ENCODE results near the gene DBNDD2. TPM values are rescaled to one million over a fixed set of nuclear protein-coding genes. Genes with fewer than 3 reads are reported as not detected.

The DBNDD2 gene
- total RNA-seq, 1 donor from 2014 or later, result 10.2 TPM

DNA sequence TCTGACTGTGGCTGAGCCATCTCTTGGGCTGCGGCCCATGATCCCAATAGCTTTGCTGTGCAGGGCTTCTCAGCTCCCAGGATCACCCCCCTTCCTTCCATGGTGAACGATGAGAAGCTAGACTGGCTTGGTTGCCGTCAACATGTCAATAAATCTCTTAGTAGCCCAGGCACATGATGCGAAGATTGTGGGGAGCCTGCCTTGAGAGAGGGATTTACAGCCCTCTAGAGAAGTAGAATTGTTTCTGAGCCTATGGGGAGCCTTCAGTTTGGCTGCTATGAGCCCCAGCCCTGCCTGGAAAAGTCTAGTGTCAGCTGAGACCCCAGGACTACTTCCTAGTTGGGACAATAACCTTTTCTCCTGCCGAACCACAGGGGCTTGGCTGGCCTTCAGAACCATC, 4.6 kb downstream of the DBNDD2 start:
- H2AFZ ChIP-seq (replicated peaks), result no peak overlapping the region
- H4K20me1 ChIP-seq (ENCODE audit: low read depth), result no peaks in the 10 kb centered on the region
- H3K4me1 ChIP-seq, result peaks cover 8% of the 10 kb centered on the region
- H3K4me3 Mint-ChIP-seq, result no peak overlapping the region
- peaks cover 1% of the 10 kb centered on the region for H3F3A ChIP-seq (ENCODE audit: low read depth)
- H3K9me3 ChIP-seq (ENCODE audit: low read depth), result no peaks in the 10 kb centered on the region
- no peaks in the 10 kb centered on the region for H3K9me3 Mint-ChIP-seq
- peaks cover 16% of the 10 kb centered on the region for H3K79me2 ChIP-seq (ENCODE audit: low read depth)
- no peak overlapping the region for H3K27ac ChIP-seq
- no peak overlapping the region for H3K4me2 ChIP-seq
- DNase-seq (ENCODE audit: low spot score), result no peak
- TF ChIP-seq EZH2 (IDR thresholded peaks at IDR 0.05) (no peak), EZH2phosphoT487 (IDR thresholded peaks at IDR 0.05) (no peak)
- TF ChIP-seq, protein P1, sequence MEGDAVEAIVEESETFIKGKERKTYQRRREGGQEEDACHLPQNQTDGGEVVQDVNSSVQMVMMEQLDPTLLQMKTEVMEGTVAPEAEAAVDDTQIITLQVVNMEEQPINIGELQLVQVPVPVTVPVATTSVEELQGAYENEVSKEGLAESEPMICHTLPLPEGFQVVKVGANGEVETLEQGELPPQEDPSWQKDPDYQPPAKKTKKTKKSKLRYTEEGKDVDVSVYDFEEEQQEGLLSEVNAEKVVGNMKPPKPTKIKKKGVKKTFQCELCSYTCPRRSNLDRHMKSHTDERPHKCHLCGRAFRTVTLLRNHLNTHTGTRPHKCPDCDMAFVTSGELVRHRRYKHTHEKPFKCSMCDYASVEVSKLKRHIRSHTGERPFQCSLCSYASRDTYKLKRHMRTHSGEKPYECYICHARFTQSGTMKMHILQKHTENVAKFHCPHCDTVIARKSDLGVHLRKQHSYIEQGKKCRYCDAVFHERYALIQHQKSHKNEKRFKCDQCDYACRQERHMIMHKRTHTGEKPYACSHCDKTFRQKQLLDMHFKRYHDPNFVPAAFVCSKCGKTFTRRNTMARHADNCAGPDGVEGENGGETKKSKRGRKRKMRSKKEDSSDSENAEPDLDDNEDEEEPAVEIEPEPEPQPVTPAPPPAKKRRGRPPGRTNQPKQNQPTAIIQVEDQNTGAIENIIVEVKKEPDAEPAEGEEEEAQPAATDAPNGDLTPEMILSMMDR (IDR thresholded peaks at IDR 0.05), result no peak
- H3K36me3 ChIP-seq, result no peaks in the 10 kb centered on the region
- peaks cover 13% of the 10 kb centered on the region for H3K27me3 ChIP-seq
- H3K27me3 Mint-ChIP-seq (ENCODE audit: insufficient read depth, low read depth), result no peaks in the 10 kb centered on the region
- no peak overlapping the region for H3K9ac ChIP-seq
- H3K4me1 Mint-ChIP-seq, result peaks cover 16% of the 10 kb centered on the region
- peaks cover 6% of the 10 kb centered on the region for H3K36me3 Mint-ChIP-seq
- H3K4me3 ChIP-seq, result no peak overlapping the region
- H3K27ac Mint-ChIP-seq, result no peak overlapping the region

DNA sequence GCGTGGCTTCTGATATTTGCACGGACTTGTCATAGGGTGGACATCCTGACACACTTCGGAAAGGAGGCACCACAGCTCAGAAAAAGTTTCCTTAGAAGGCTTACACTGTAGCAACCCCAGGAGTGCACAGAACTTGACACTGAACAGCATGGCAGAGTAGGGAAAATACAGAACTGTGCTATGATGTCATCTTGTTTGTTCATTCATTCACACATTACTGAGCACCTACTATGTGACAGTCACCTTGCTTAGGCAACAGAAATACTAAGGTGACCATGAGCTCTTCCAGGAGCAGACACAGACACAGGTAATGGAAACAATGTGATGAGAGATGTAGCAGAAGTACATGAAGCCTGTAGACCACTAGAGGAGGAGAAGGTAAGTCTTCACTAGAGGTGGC, 5.4 kb downstream of the DBNDD2 start:
- Histone ChIP-seq H3K9me3 (ENCODE audit: low read depth) (no peaks in the 10 kb centered on the region), H4K20me1 (ENCODE audit: low read depth) (no peaks in the 10 kb centered on the region), H3K4me3 (no peak overlapping the region), H3K9ac (no peak overlapping the region), H3K36me3 (no peaks in the 10 kb centered on the region), H3K79me2 (ENCODE audit: low read depth) (peaks cover 23% of the 10 kb centered on the region), H3K27me3 (peaks cover 5% of the 10 kb centered on the region), H3K4me1 (peaks cover 8% of the 10 kb centered on the region), H2AFZ (replicated peaks) (no peak overlapping the region), H3F3A (ENCODE audit: low read depth) (no peaks in the 10 kb centered on the region), H3K27ac (no peak overlapping the region), H3K4me2 (no peak overlapping the region)
- TF ChIP-seq EZH2 (IDR thresholded peaks at IDR 0.05) (no peak), EZH2phosphoT487 (IDR thresholded peaks at IDR 0.05) (no peak)
- TF ChIP-seq, protein P1 (IDR thresholded peaks at IDR 0.05), result no peak
- no peaks in the 10 kb centered on the region for H3K9me3 Mint-ChIP-seq
- H3K27ac Mint-ChIP-seq, result no peak overlapping the region
- H3K36me3 Mint-ChIP-seq, result peaks cover 6% of the 10 kb centered on the region
- DNase-seq (ENCODE audit: low spot score), result no peak
- H3K4me1 Mint-ChIP-seq, result peaks cover 13% of the 10 kb centered on the region
- no peak overlapping the region for H3K4me3 Mint-ChIP-seq
- peaks cover 2% of the 10 kb centered on the region for H3K27me3 Mint-ChIP-seq (ENCODE audit: insufficient read depth, low read depth)

DNA sequence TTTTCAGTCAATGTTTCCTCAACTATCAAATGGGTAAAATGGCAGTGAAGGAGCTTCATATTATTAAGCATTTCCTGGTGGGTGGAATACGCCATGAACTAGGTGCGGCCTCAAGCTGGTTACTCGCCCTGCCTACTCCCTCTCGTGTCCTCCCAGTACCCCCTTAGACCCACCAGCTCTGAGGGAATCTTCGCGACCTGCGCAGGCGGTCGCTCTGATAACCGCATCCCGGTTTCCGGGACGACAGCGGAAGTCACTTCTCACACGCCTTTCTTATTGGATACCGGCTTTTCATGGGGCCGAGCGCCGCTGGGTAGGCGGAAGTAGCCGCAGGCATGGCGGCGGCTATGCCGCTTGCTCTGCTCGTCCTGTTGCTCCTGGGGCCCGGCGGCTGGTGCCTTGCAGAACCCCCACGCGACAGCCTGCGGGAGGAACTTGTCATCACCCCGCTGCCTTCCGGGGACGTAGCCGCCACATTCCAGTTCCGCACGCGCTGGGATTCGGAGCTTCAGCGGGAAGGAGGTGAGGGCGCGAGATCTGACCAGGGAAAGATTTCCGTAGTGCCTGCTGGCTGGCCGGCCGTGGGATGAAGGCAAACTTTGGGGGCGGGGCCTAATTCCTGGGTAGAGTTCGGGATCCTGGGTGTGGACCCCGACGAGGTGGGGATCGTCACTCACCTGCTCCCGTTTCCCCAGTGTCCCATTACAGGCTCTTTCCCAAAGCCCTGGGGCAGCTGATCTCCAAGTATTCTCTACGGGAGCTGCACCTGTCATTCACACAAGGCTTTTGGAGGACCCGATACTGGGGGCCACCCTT, 7.9 kb downstream of the DBNDD2 start, which contains the start of gene PIGT:
Gene PIGT (plus strand): TSS at position 320 of the 816 bp plus-strand sequence. CDS start 16 bp downstream, at position 336.
- H3K27ac Mint-ChIP-seq, result peak within 1 kb of the TSS; percentile 67

More for the DNA sequence above, 7.9 kb downstream of the DBNDD2 start, which contains the start of gene PIGT:
- peaks cover 23% of the 10 kb centered on the region for H3K79me2 ChIP-seq (ENCODE audit: low read depth)
- no peaks in the 10 kb centered on the region for H4K20me1 ChIP-seq (ENCODE audit: low read depth)
- Mint-ChIP-seq H3K36me3 (peaks cover 10% of the 10 kb centered on the region), H3K4me1 (peaks cover 13% of the 10 kb centered on the region), H3K4me3 (peak within 1 kb of the TSS; percentile 93), H3K9me3 (no peaks in the 10 kb centered on the region), H3K27me3 (ENCODE audit: insufficient read depth, low read depth) (peaks cover 2% of the 10 kb centered on the region)
- H3F3A ChIP-seq (ENCODE audit: low read depth), result no peaks in the 10 kb centered on the region
- peak within 1 kb of the TSS; percentile 91 for H3K4me2 ChIP-seq
- no peaks in the 10 kb centered on the region for H3K36me3 ChIP-seq
- H3K4me1 ChIP-seq, result peaks cover 8% of the 10 kb centered on the region
- H3K27ac ChIP-seq, result no peak within 1 kb of the TSS
- H3K27me3 ChIP-seq, result peaks cover 5% of the 10 kb centered on the region
- peak within 1 kb of the TSS; percentile 82 for H3K9ac ChIP-seq
- H3K9me3 ChIP-seq (ENCODE audit: low read depth), result no peaks in the 10 kb centered on the region
- H2AFZ ChIP-seq (replicated peaks), result peak within 1 kb of the TSS; percentile 90
- H3K4me3 ChIP-seq, result peak within 1 kb of the TSS; percentile 87
- TF ChIP-seq, protein P1 (IDR thresholded peaks at IDR 0.05), result no peak
- TF ChIP-seq EZH2 (IDR thresholded peaks at IDR 0.05), result no peak
- TF ChIP-seq EZH2phosphoT487 (IDR thresholded peaks at IDR 0.05), result no peak
- DNase-seq (ENCODE audit: low spot score), result peak; percentile 89

Measured in neural progenitor cell (in vitro differentiated cells).